HL-60 (cell line): ENCODE measurements around the gene RPS6KL1.

Experiments
- DNase-seq, 2 experiments: peaks; one replicate each; pipeline ENCODE4 v3.0.0-alpha.2; 2010 to 2020; ENCODE audit warnings: low read depth in 1 of 2, low spot score in 1 of 2
- H3K27ac ChIP-seq: fragments of 250-450 bp; sonication (Bioruptor Pico); replicated peaks from 2 replicates; pipeline ENCODE4 v1.5.1; 2020; ENCODE audit warnings: mild to moderate bottlenecking, moderate library complexity
- H3K27me3 ChIP-seq: fragments of 250-450 bp; sonication (Bioruptor Pico); 2 replicates; pipeline ENCODE4 v1.5.1; 2021; ENCODE audit warnings: mild to moderate bottlenecking, moderate library complexity; ENCODE audit not compliant: insufficient read depth, poor library complexity, severe bottlenecking
- H3K4me3 ChIP-seq: replicated peaks from 2 replicates; pipeline ENCODE4 v1.5.1; 2011; ENCODE audit warnings: mild to moderate bottlenecking, control low read depth, low read length; ENCODE audit not compliant: insufficient read depth
- CTCF ChIP-seq: IDR thresholded peaks from one replicate; pipeline ENCODE4 v1.5.1; 2011; ENCODE audit warnings: low read length, control low read depth, inconsistent platforms; ENCODE audit not compliant: insufficient read depth
- GABPA ChIP-seq: IDR thresholded peaks from 2 replicates; pipeline ENCODE4 v1.6.1; 2012; ENCODE audit warnings: low read depth
- POLR2AphosphoS5 ChIP-seq: IDR thresholded peaks from 2 replicates; pipeline ENCODE4 v1.6.1; 2012; ENCODE audit warnings: low read depth
- REST ChIP-seq: IDR thresholded peaks from 2 replicates; pipeline ENCODE4 v1.6.1; 2012; ENCODE audit warnings: low read depth; ENCODE audit not compliant: insufficient replicate concordance
- SPI1 ChIP-seq: IDR thresholded peaks from 2 replicates; pipeline ENCODE4 v1.6.1; 2012; ENCODE audit warnings: low read depth, mild to moderate bottlenecking, borderline replicate concordance

The RPS6KL1 gene

GRCh38 chr14:74956280-74957072 lies 33.4 kb upstream of the RPS6KL1 start:
- no peaks in the 10 kb centered on the region for H3K27me3 ChIP-seq
- no peak overlapping the region for H3K27ac ChIP-seq
- no peak for DNase-seq
- no peak for TF ChIP-seq GABPA
- no peak overlapping the region for H3K4me3 ChIP-seq

GRCh38 chr14:74956027-74956279 lies 32.9 kb upstream of the RPS6KL1 start:
- H3K27me3 ChIP-seq, result no peaks in the 10 kb centered on the region
- no peak for DNase-seq
- TF ChIP-seq POLR2AphosphoS5, result no peak
- TF ChIP-seq SPI1, result no peak
- no peak for TF ChIP-seq CTCF
- no peak for TF ChIP-seq REST
- no peak for TF ChIP-seq GABPA
- no peak overlapping the region for H3K27ac ChIP-seq
- no peak overlapping the region for H3K4me3 ChIP-seq

- TF ChIP-seq GABPA (no peak), SPI1 (no peak), CTCF (no peak), REST (no peak), POLR2AphosphoS5 (no peak)
- H3K27ac ChIP-seq, result no peak within 1 kb of the TSS
- H3K4me3 ChIP-seq, result peak within 1 kb of the TSS; percentile 30
- no peak for DNase-seq
- no peaks in the 10 kb centered on the region for H3K27me3 ChIP-seq
Measured at GRCh38 chr14:74955229-74956026, 32.4 kb upstream of the RPS6KL1 start, which contains the start of gene PGF. TSS of gene PGF (minus strand) at chr14:74955597. CDS start at chr14:74955242, 355 bp downstream.

- TF ChIP-seq SPI1 (no peak), GABPA (no peak), POLR2AphosphoS5 (no peak), CTCF (no peak), REST (no peak)
- Histone ChIP-seq H3K27me3 (no peaks in the 10 kb centered on the region), H3K4me3 (no peak overlapping the region), H3K27ac (no peak overlapping the region)
- no peak for DNase-seq
Measured at GRCh38 chr14:74954947-74955228, 31.8 kb upstream of the RPS6KL1 start.
